ENCODE data around the gene ZNF700.

GRCh38 chr19:11989112-11989456 is 64.2 kb downstream of the ZNF700 start:
- TF ChIP-seq CTCF (IDR thresholded peaks at IDR 0.05; ENCODE audit: low read length) (no peak), EZH2 (IDR thresholded peaks at IDR 0.05; ENCODE audit: borderline replicate concordance, low read length) (no peak)

All from OCI-LY1 (cell line).